ACC112 (cell line): ENCODE measurements around the gene BBX.
"Not testable (repeated sequence)": the region's sequence is repeated elsewhere in the genome, so short reads cannot be mapped to it uniquely, and the experiment has no call there.

Source experiments
- H2AFZ ChIP-seq: fragments of 200-600 bp; sonication (generic); one replicate; pipeline ENCODE4 v1.6.0; 2017; ENCODE audit warnings: antibody characterized with exemption, low read length; ENCODE audit not compliant: unreplicated experiment
- H3K27ac ChIP-seq: fragments of 200-600 bp; sonication (generic); 2 replicates; pipeline ENCODE4 v1.5.1; 2014; ENCODE audit warnings: low read depth, mild to moderate bottlenecking, antibody characterized with exemption, low read length, moderate library complexity
- H3K27me3 ChIP-seq: fragments of 200-600 bp; sonication (generic); 2 replicates; pipeline ENCODE4 v1.6.1; 2014; ENCODE audit warnings: mild to moderate bottlenecking, antibody characterized with exemption, low read length, moderate library complexity, mixed read lengths; ENCODE audit not compliant: insufficient read depth
- H3K36me3 ChIP-seq: fragments of 200-600 bp; sonication (generic); 2 replicates; pipeline ENCODE4 v1.6.1; 2016; ENCODE audit warnings: mild to moderate bottlenecking, antibody characterized with exemption, low read length, moderate library complexity, mixed read lengths; ENCODE audit not compliant: insufficient read depth
- H3K4me1 ChIP-seq: fragments of 200-600 bp; sonication (generic); one replicate; pipeline ENCODE4 v1.6.1; 2016; ENCODE audit warnings: low read length, mixed read lengths; ENCODE audit not compliant: insufficient read depth, unreplicated experiment, control insufficient read depth
- H3K4me3 ChIP-seq: fragments of 200-600 bp; sonication (generic); 2 replicates; pipeline ENCODE4 v1.5.1; 2014; ENCODE audit warnings: mild to moderate bottlenecking, low read depth, low read length
- H3K79me2 ChIP-seq: fragments of 200-600 bp; sonication (generic); one replicate; pipeline ENCODE4 v1.6.0; 2016; ENCODE audit warnings: low read length; ENCODE audit not compliant: control insufficient read depth, unreplicated experiment, insufficient read depth

Gene BBX

DNA sequence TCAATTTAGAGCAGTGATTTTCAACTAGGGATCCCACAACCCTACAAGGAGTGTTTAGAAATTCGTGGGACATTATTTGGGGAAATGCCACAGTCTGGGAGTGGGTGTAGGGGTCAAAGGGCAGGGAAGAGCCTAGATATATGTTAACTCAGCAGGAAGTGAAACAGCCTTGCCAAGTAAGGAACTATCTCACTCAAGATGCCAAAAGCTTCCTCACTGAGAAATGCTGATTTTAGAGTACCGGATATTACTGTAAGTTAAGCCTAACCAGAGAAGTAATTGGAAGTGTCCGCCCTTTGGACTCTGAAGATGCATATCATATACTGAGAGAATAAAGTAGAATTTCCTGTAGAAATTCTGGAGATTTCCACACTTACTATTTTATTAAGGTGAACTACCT, 158.6 kb downstream of the BBX start:
- Histone ChIP-seq H3K36me3 (0 out of 2 replicates have a peak, but pooled peaks cover 7% of the 10 kb centered on the region), H3K4me1 (no peaks in the 10 kb centered on the region), H3K27ac (no peak overlapping the region), H3K79me2 (peaks cover 8% of the 10 kb centered on the region), H3K27me3 (no peaks in the 10 kb centered on the region), H2AFZ (no peak overlapping the region), H3K4me3 (no peak overlapping the region)

DNA sequence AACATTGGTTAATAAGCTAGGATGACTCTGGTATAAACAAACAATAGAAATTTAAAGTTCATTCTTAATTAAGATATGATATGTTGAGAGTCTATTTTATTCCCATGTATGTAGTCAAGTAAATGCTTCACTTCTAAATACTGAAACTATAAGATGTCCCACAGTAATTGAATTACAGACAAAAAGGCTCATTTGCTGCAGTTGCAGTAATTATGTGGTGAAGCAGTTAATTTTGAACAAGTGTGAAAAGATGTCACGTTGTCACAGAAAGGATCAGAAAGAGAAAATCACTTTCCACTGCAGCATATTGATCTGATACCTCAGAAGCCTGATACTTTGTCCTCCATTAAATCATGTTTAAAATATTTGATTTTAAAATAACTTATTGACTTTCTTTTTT, 159.8 kb downstream of the BBX start:
- no peak overlapping the region for H3K27ac ChIP-seq
- no peak overlapping the region for H2AFZ ChIP-seq
- H3K4me3 ChIP-seq: no peak overlapping the region
- 0 out of 2 replicates have a peak, but pooled peaks cover 7% of the 10 kb centered on the region for H3K36me3 ChIP-seq
- H3K27me3 ChIP-seq: no peaks in the 10 kb centered on the region
- no peaks in the 10 kb centered on the region for H3K4me1 ChIP-seq
- peaks cover 8% of the 10 kb centered on the region for H3K79me2 ChIP-seq

DNA sequence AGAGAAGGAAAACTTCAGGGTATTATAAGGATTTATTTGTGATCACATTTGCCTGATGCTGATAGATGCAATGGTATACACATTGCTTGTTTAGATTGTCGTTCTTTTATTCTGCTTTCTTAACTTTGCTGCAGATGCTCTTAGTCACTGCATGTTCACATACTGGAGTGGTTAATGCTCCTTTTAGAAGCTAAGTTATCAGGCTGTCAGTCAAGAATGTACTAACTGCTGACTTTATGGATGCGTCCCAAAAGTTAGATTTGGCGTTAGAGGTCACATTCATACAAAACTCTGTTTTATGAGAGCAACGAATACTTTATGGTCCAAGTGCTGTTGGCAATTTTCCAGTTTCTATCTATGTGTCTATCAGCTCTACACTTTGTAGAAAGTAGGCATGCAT, 160.7 kb downstream of the BBX start:
- Histone ChIP-seq H2AFZ (no peak overlapping the region), H3K4me1 (no peaks in the 10 kb centered on the region), H3K27ac (no peak overlapping the region), H3K79me2 (peaks cover 8% of the 10 kb centered on the region), H3K27me3 (no peaks in the 10 kb centered on the region), H3K4me3 (no peak overlapping the region), H3K36me3 (0 out of 2 replicates have a peak, but pooled peaks cover 7% of the 10 kb centered on the region)

DNA sequence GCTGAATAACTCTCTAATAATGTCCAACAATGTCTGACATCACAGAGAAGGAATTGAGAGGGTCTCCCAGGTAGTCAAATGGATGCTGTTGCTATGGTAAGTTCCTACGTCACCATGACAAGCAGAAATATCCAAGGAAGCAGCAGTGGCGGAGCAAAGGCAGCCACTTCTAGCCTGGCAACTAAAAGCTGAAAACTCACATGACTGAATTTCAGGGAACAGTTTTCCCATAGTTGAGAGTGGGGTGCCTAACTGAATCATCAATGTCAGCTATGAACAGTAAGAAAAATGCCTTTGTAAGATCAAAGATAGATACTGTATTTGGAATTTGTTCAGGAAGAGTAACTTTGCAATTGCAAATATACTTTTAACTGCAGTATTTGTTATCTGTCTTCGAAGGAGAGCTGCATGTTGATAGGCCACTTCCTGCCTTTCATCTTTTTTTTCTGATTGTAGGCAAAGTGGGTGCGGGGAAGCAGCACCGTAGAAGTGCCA, 161.7 kb downstream of the BBX start:
- H3K36me3 ChIP-seq: 0 out of 2 replicates have a peak, but pooled peaks cover 7% of the 10 kb centered on the region
- no peaks in the 10 kb centered on the region for H3K4me1 ChIP-seq
- no peaks in the 10 kb centered on the region for H3K27me3 ChIP-seq
- no peak overlapping the region for H3K4me3 ChIP-seq
- peaks cover 8% of the 10 kb centered on the region for H3K79me2 ChIP-seq
- no peak overlapping the region for H3K27ac ChIP-seq
- H2AFZ ChIP-seq: no peak overlapping the region

DNA sequence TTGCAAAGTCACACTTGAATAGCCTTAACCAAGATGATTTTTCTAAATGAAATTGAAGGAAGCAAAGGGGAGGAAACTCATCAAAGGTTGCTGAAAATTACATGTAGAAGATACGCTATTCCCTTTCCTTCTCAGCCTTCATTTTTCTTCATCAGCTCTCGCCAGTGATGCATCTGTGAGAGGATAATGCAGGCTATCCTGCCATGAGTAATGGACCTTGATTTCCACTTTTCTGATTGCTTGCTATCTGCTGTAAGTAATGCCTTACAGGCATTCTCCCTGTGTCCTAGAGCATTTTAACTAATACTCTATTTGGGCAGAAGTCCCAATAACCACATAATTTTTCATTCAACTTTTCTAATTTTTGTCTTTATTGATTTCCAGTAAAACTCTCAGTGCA, 162.6 kb downstream of the BBX start:
- H3K27ac ChIP-seq: no peak overlapping the region
- no peaks in the 10 kb centered on the region for H3K27me3 ChIP-seq
- no peak overlapping the region for H3K4me3 ChIP-seq
- H3K79me2 ChIP-seq: peaks cover 8% of the 10 kb centered on the region
- H3K36me3 ChIP-seq: 0 out of 2 replicates have a peak, but pooled peaks cover 7% of the 10 kb centered on the region
- no peak overlapping the region for H2AFZ ChIP-seq
- no peaks in the 10 kb centered on the region for H3K4me1 ChIP-seq

DNA sequence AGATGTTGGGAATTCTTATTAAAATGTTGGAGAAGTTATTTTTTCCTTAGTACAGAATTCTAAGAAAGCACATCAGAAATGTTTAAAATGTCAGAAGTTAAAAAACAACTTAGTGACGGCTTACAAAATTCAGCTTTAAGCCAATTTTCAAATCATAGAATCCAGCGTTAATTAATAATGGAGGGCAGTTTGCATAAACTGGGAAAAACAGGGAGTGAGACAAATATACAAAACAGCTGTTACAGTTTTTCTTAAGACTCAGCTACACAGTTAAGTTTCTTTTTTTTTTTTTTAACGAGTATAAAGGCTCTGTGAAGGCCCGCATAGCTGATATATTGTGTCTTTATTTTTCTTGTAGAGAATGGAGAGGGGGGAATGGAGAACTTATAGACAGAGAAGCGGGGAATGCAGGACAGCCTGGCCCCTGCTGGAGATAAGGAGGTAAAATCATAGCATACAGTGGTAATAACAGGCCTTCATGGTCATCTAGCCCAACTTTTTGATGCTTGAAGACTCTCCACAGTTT, 164.4 kb downstream of the BBX start:
- no peaks in the 10 kb centered on the region for H3K36me3 ChIP-seq
- H3K27ac ChIP-seq: no peak overlapping the region
- H3K4me1 ChIP-seq: no peaks in the 10 kb centered on the region
- no peaks in the 10 kb centered on the region for H3K27me3 ChIP-seq
- H2AFZ ChIP-seq: no peak overlapping the region
- peaks cover 4% of the 10 kb centered on the region for H3K79me2 ChIP-seq
- no peak overlapping the region for H3K4me3 ChIP-seq

DNA sequence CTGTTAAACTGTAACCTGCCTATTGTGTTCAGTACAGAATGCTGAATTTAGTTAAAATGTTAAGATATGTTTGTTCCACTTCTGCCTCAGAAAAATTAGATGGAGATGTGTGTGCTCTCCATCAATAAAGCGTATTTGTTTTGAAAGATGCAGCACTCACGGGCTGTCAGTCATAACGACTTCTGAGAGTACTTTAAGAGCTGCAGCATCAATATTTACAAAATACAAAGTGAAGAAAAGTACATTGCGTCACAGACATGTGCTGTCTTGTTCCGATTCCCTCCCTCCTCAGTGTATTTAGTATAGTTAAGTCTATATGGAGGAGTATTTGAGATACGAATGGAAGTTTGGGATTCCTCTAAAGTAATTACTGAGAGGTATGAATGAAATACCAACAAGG, 166.6 kb downstream of the BBX start:
- H3K79me2 ChIP-seq: no peaks in the 10 kb centered on the region
- H3K4me3 ChIP-seq: no peak overlapping the region
- no peaks in the 10 kb centered on the region for H3K27me3 ChIP-seq
- no peaks in the 10 kb centered on the region for H3K36me3 ChIP-seq
- no peaks in the 10 kb centered on the region for H3K4me1 ChIP-seq
- H3K27ac ChIP-seq: no peak overlapping the region
- H2AFZ ChIP-seq: no peak overlapping the region

DNA sequence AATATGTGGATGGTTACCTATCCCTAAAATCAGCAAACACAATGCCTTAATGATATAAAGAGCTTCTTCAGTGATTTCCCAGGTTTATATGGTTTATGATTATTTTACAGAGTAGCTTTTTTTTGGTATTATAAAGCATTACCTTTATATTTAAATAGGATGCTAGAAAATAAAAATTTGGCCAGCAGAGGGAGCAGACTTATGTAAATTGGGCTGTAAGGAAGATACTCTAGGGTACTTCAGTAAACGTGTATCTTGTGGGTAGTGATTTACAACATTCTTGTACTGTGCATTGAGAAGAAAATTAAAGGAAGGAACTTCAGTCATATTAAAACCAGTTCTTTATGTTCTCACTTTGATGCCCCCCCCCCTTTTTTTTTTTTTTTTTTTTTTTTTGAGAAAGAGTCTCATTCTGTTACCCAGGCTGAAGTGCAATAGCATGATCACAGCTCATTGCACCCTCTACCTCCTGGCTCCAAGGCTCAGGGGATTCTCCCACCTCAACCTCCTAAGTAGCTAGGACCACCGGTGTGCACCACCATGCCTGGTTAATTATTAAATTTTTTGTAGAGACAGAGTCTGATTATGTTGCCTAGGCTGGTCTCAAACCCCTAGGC, 167.9 kb downstream of the BBX start:
- no peak overlapping the region for H3K27ac ChIP-seq
- H3K4me1 ChIP-seq: no peaks in the 10 kb centered on the region
- H3K79me2 ChIP-seq: no peaks in the 10 kb centered on the region
- no peak overlapping the region for H2AFZ ChIP-seq
- H3K4me3 ChIP-seq: no peak overlapping the region
- no peaks in the 10 kb centered on the region for H3K27me3 ChIP-seq
- no peaks in the 10 kb centered on the region for H3K36me3 ChIP-seq

DNA sequence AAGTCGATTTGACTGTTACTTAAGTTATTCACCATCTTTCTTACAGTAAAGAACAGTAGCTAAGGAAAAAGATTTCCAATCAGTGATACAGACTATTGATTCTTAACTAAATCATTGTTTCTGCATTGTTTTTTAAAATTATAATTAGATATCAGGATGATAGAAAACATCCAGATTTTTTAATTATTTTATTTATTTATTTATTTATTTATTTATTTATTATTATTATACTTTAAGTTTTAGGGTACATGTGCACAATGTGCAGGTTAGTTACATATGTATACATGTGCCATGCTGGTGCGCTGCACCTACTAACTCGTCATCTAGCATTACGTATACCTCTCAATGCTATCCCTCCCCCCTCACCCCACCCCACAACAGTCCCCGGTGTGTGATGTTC, 169.2 kb downstream of the BBX start:
- not testable (repeated sequence) for H2AFZ ChIP-seq, H3K27ac ChIP-seq, H3K36me3 ChIP-seq, H3K4me1 ChIP-seq, H3K27me3 ChIP-seq, H3K79me2 ChIP-seq, H3K4me3 ChIP-seq

DNA sequence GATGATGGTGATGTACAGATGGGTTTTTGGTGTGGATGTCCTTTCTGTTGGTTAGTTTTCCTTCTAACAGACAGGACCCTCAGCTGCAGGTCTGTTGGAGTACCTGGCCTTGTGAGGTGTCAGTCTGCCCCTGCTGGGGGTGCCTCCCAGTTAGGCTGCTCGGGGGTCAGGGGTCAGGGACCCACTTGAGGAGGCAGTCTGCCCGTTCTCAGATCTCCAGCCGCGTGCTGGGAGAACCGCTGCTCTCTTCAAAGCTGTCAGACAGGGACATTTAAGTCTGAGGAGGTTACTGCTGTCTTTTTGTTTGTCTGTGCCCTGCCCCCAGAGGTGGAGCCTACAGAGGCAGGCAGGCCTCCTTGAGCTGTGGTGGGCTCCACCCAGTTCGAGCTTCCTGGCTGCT, 174.6 kb downstream of the BBX start:
- not testable (repeated sequence) for H2AFZ ChIP-seq, H3K4me3 ChIP-seq, H3K36me3 ChIP-seq, H3K27ac ChIP-seq, H3K27me3 ChIP-seq
- peaks cover 13% of the 10 kb centered on the region for H3K79me2 ChIP-seq
- H3K4me1 ChIP-seq: peaks cover 10% of the 10 kb centered on the region

DNA sequence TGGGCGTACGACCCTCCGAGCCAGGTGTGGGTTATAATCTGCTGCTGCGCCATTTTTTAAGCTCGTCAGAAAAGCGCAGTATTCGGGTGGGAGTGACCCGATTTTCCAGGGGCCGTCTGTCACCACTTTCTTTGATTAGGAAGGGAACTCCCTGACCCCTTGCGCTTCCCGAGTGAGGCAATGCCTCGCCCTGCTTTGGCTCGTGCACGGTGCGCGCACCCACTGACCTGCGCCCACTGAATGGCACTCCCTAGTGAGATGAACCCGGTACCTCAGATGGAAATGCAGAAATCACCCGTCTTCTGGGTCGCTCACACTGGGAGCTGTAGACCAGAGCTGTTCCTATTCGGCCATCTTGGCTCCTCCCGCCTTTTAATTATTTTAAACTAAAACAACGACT, 175.1 kb downstream of the BBX start:
- not testable (repeated sequence) for H3K27ac ChIP-seq, H3K36me3 ChIP-seq, H2AFZ ChIP-seq, H3K27me3 ChIP-seq, H3K4me3 ChIP-seq
- peaks cover 15% of the 10 kb centered on the region for H3K79me2 ChIP-seq
- H3K4me1 ChIP-seq: peaks cover 10% of the 10 kb centered on the region
